IPS-NIHi11 (cell line): ENCODE data around the gene RBMX2.
A peak's percentile ranks its signal among the peaks of the same experiment; 100 is the strongest.
"Not testable (repeated sequence)": the region's sequence is repeated elsewhere in the genome, so short reads cannot be mapped to it uniquely, and the experiment has no call there.

Source experiments
- DNase-seq: peaks from one replicate; pipeline ENCODE4 v3.0.0; 2012; ENCODE audit warnings: mixed read lengths, low spot score

The RBMX2 gene, protein sequence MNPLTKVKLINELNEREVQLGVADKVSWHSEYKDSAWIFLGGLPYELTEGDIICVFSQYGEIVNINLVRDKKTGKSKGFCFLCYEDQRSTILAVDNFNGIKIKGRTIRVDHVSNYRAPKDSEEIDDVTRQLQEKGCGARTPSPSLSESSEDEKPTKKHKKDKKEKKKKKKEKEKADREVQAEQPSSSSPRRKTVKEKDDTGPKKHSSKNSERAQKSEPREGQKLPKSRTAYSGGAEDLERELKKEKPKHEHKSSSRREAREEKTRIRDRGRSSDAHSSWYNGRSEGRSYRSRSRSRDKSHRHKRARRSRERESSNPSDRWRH

DNA sequence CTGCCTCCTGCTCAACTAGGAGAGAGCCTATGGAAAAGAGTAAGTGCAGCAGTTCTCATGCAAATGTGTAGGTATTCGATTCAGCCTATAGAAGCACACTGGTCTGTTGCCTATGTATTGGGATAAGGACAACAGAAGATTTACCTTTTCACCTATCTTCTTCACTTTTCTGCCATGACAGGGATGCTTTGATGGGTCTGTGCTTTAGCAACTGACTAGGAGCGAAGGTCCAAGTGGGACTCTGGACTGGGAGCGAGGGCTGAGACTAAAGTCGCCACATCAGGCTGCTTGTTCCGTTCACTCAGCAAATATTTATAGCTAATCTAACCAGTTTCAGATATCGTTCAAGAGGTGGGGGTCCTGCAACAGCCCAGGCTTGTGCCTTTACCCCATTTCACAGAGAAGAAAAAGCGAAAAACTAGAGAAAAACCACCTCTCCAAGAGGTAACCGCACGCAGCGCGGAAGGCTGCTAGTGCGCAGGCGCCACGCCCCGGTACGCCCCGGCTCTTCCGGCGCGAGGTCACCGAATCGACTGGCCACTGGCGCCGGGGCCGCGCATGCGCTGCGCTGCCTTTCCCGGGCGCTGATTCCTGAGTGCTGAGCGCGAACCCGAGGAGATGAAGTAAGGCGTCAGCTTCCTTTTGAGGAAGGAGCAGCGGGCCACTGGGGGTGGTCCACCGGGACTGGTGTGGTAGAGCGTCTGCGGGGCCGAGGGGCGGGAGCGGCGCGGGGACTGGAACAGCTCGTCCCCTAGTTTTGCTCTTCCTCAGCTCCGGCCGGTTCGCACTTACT lies at the start of gene RBMX2:
Gene RBMX2, plus strand, starts transcription at position 573 of the 793 bp plus-strand sequence. Its CDS starts 46 bp downstream, at position 619.
- peak; percentile 95 for DNase-seq

DNA sequence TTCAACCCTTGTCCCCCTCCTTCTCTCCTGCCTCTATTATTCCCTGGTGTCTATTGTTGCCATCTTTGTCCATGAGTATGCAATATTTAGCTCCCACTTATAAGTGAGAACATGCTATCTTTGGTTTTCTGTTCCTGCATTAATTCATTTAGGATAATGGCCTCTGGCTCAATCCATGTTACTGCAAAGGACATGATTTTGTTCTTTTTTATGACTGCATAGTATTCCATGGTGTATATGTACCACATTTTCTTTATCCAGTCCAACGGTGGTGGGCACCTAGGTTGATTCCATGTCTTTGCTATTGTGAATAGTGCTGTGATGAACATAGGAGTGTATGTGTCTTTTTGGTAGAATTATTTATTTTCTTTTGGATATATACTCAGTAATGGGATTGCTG lies 49.7 kb upstream of the RBMX2 start:
- not testable (repeated sequence) for DNase-seq

DNA sequence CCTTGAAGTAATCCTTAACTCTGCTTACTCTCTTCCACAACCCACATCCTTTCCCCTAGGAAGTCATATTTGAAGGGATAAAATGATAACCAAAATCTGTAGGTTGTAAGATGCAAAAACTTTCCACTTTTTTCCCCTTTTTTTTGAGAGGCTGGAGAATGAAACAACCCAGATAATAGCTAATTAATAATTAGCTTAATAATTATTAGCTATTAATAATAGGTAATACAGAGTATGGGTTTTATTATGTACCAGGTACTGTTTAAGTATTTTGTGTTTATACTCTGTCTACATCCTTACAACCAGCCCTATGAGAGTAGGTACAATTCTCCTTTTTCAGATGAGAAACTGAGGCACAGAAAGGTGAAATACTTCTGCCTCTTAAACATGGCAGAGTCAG lies 25.7 kb upstream of the RBMX2 start:
- no peak for DNase-seq

- DNase-seq: no peak
Observed at GRCh38 chrX:130378024-130378669, 23.6 kb upstream of the RBMX2 start.

DNA sequence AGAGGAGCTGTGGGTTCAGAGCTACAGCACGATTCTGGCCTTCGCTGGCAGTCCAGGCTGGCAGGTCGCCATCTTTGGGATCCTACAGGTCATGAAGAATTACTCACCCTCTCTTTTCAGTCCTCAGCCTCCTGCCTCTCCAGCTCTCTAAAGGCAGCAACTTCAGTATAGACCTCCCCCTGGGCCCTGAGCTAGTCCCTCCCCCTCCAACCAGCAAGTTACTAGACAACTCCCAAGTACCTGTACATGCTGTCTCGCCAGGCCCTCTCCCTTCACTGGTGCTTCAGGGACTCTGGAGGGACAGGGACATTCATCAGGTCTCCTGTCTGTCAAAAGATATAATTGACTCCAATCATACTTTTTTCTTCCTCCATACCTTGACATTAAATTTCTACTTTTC lies 16.3 kb upstream of the RBMX2 start, which contains the start of gene GPR119:
Gene GPR119, minus strand, starts transcription at position 155 of the 400 bp plus-strand sequence. CDS start 227 bp downstream, outside the sequence.
- no peak for DNase-seq

- no peak for DNase-seq
Observed at GRCh38 chrX:130386408-130386808, 15.4 kb upstream of the RBMX2 start.

- peak; percentile 56 for DNase-seq
Observed at GRCh38 chrX:130393451-130394074, 8.2 kb upstream of the RBMX2 start.

DNA sequence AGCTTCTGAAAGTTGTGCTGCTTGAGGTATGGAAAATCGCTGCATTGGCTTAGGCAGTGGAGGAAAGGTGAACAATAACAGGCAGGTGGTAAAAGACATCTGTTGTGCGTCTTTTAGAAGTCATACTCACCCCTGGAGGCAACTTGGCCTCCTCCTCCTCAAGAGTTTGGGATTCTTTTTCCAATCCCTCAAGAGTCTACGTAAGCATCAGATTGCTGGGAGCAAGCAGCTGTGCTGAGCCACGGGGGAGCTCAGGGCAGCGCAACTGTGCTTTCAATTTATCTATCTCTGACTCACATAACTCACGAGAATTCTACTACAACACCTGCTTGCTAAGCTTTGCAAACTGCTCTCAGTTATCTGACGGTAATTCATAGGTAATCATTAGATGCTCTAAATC lies 6.4 kb upstream of the RBMX2 start:
- DNase-seq: no peak

DNA sequence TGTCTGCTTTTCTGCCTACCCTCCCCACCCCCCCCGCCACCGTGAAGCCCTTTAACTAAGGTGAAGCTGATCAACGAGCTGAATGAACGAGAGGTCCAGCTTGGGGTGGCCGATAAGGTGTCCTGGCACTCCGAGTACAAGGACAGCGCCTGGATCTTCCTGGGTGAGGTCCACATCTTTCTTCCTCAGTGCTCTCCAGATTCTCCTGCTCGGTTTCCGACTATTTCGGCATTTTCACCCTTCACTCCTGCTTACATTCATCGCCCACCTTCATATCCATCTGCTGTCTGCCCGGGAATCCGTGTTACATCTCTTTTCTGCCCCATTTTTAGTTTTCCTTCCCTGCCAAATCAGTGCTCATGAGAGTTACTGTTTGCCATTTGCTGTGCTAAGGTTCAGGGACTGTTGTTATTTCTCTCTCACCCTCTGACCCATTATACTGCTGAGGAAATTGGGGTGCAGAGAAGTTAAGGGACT lies 459 bp downstream of the RBMX2 start:
- DNase-seq: no peak

GRCh38 chrX:130413415-130413814 lies 11.6 kb downstream of the RBMX2 start:
- no peak for DNase-seq

- DNase-seq: no peak
Observed at GRCh38 chrX:130414800-130415199, 13.0 kb downstream of the RBMX2 start.

DNA sequence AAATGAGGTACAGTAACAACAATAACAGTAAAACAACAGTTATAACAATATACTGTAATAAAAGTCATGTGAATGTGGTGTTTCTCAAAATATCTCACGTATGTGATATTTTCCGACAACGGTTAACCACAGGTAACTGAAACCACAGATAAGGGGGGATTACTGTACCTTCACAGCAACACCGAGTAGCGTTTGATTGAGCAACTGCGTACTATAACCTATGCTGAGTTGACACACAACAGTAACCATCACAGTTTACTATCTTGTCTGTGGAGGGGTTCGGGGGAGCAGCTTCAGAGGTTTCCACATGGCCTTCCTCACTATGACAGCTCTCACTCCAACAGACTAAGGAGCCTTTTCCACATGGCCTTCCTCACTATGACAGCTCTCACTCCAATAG lies 13.4 kb downstream of the RBMX2 start:
- no peak for DNase-seq

DNA sequence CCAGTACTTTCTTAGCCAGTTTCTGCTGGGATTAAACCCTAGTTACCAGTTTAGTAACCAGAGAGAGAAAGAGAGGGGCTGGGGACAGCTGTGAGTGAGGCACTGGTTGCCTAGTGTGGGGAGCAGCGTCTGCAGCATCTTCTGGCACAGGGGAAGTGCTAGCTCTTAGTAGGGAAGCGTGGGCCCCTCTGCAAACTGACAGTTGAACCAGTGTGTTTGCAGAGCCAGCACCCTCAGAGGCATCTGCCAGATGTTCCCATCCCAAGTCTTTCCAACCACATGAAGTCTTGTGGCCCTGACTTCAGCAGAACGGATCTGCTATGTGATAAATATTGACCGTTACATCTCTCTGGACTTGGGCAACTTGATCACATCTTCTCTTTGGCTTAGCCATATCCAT lies 15.0 kb downstream of the RBMX2 start:
- no peak for DNase-seq

DNA sequence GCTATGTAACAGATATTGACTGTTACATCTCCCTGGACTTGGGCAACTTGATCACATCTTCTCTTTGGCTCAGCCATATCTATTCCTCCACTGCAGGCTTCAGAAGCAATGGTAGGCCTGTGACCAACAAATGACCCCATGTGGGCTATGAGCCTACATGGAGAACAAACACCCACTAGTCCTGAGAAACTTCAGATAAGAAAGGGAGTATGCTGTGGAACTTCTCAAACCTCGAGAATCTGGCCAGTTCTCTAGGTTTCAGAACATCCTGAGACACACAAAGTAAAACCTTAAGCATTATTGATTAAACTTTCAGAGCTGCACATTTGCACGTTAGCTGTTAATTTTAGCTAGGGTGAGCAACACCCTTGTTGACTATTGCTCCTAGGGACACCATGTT lies 16.3 kb downstream of the RBMX2 start:
- no peak for DNase-seq

GRCh38 chrX:130418740-130419139 lies 17.0 kb downstream of the RBMX2 start:
- DNase-seq: no peak

DNA sequence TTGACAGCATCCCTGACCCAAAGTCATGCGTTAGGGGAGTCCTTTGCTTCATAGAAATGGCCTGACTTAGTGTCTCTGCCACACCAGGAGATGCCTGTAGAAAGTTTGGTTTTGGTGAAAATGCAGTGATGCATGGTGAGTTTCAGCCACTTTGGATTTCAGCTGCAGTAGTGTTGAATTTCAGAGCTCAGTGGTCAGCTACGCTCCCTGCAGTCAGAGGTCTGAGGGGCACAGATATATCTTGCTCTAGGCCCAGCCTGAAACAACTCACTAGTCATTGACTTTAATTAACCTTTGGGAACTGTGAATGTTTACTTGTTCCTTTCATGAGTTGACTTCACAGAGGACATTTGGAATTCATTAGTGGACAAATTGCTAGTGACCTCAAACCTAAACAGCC lies 17.5 kb downstream of the RBMX2 start:
- peak; percentile 7 for DNase-seq

DNA sequence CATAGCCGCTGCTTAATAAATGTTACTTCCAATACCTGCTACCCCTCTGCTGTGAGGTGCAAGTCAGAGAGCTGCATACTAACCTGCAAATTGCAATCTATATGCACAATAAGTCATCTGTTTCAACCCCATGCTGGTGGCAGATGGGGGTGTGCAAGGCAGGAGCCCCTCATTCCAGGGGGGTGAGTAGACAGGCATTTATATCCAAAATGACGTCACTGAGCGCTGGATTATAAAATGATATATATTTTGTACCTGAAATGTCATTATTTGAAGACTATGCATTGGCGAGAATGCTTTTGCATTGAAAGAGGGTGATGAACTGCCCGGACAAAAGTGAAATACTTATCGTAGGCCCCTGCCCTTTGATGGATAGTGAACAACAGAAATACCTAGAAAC lies 24.7 kb downstream of the RBMX2 start:
- no peak for DNase-seq

DNA sequence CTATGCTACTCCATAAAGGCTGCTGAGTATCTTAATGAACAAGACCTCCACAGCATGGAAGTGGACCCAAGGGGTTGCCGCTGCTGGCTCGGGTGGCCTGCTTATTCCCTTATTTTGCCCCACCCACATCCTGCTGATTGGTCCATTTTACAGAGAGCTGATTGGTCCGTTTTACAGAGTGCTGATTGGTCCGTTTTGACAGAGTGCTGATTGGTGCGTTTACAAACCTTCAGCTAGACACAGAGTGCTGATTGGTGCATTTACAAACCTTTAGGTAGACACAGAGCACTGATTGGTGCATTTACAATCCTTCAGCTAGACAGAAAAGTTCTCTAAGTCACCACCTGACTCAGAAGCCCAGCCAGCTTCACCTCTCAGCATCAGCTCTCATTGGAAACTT lies 27.4 kb downstream of the RBMX2 start:
- not testable (repeated sequence) for DNase-seq

GRCh38 chrX:130435937-130436336 lies 34.1 kb downstream of the RBMX2 start:
- DNase-seq: no peak

DNA sequence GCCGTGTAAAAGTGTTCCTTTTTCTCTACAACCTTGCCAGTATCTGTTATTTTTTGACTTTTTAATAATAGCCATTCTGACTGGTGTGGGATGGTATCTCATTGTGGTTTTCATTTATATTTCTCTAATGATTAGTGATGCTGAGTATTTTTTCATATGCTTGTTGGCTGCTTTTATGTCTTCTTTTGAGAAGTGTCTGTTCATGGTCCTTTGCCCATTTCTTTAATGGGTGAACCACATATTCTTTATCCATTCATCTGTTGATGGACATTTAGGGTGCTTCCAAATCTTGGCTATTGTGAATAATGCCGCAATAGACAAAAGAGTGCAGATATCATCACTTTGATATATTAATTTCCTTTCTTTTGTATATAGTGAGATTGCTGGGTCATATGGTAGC lies 36.2 kb downstream of the RBMX2 start:
- not testable (repeated sequence) for DNase-seq

GRCh38 chrX:130443875-130444274 lies 42.1 kb downstream of the RBMX2 start:
- DNase-seq: no peak

GRCh38 chrX:130444641-130445336 lies 43.0 kb downstream of the RBMX2 start:
- no peak for DNase-seq
